Activated CD8-positive, alpha-beta memory T cell treated with anti-CD3 and anti-CD28 coated beads for 1 hour (primary cell): ENCODE measurements around the gene PRXL2B.
"Not testable (repeated sequence)": the region's sequence is repeated elsewhere in the genome, so short reads cannot be mapped to it uniquely, and the experiment has no call there.

Source experiments
- DNase-seq, 2 donors: peaks; one replicate each; pipeline ENCODE4 v3.0.0-alpha.2; 2020; ENCODE audit warnings: low read depth in 1 of 2; ENCODE audit errors: extremely low read depth in 1 of 2

Gene PRXL2B

DNA sequence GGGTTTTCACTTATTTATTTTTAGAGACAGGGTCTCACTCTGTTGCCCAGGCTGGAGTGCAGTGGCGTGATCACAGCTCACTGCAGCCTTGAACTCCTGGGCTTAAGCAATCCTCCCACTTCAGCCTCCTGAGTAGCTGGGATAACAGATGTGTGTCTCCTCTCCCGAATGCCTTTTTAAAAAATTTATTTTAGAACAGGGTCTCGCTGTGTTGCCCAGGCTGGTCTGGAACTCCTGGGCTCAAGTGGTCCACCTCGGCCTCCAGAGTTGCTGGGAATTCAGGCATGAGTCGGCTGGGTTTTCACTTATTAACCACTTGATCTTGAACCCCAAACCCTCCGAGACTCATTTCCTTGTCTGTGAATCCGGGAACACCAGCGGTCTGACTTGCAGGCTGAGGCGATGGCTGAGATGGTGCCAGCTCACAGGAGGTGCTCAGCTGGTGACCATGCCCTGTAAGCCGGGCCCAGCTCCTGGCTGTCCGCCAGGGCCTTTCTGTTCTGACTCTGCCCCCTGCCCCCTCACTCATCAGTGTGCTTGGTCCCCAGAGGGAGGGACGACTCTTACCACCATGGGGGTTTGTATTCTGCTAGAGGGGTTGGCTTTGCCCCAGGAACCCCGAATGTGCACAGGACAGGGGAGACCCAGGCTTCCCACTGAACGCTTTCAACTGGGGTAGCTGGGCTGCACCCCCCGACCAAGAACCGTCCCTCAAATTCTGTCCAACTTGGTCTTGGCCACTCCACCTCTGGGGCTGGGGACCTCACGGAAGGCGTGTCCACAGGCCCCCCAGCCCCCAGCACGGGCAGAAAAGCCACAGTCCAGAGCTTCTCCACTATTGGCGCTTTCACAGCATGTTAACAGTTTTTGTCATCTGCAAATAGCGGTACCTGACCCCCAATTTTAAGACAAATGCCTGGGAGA lies 23.7 kb downstream of the PRXL2B start:
- no peak for DNase-seq

DNA sequence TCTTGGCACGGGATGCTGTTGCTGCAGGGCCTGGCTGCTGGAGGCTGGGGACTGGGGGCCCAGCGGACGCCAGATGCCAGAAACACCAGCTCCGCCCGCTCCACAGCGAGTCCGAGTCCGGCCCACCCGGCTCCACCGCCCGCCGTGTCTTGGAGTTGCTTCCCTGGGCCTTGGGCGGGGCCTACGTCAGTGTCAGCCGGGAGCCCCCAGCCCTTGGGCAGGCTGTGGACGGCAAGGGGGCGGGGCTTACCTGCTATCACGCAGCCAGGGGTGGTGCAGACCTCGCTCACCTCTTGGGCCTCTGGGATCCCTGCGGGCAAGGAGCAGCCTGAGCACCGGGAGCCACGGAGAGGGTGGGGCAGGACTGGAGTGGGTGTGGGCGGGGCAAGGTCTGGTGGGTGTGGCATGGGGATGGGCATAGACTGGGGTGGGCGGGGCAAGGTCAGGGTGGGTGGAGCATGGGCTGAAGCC lies 24.5 kb downstream of the PRXL2B start:
- DNase-seq = no peak

DNA sequence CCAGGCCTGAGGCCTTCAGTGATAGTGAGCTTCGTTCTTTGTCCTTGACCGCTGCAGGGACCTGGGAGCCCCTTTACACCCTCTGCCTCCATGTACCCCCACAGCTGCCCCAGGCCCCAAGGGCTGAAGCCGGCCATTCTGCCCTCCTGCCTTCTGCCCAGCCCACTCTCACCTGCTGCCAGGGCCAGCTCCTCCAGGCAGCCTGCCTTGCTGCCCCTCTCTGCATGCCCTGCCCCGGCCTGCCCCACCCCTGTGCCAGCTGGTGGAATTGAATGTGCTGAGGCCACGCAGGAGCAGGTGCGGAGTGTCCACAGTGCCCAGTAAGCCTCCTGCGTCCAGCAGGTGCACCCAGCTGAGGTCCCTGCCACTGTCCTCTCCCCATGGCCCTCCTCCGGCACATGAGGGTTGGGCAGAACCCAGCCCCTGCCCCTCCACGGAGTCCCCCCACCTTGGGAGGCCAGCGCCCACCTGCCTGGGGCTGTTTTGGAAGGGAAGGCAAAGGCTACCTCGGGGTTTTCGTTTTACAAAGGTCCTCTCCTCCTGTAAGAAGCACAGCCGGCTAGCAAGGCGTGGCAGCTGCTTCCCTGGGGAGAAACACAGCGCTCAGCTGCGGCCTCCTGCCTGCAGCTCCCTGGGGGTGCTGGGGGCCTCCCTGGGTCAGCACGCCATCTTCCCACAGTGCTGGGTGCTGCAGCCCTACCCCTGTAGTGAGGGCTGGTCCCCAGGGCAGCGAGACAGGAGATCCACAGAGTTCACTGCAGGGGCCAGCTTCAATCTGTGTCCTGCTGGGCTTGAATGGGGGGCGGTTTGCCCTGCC lies 25.3 kb downstream of the PRXL2B start:
- no peak for DNase-seq

DNA sequence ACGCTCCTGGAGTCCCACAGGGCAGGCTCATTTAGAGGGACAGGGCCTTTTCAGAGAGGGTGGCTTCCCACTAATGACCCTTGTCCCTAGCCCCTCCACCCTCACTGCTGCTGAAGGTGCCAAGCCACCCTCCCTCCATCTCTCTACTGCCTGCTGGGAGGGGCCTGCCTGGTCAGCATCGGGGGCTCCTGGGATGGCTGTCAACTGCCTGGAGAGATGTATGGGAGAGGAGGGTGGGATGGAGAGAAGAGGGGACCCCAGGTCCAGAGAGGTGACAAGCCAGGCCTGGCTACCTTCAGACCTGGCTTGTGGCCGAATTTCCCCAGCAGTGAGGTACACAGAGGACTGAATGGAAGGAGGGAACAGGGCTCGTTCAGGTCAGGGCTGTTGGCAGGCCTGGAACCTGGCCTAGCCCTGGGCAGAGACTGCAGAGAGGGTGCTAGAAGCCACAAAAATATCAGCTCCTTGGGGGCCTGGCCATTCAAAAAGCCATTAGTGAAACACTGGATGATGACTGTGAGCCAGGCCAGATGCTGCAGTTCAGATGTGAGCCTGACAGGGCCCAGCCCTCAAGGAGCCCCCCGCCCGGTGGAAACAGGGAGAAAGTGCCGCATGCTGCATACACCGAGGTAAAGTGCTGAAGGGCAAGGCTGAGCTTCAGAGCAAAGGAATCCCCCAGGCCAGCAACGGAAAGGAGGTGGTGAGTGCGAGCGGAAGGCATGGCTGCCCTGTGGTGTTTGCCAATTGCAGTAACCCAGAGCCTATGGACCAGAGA lies 26.2 kb downstream of the PRXL2B start:
- no peak for DNase-seq

DNA sequence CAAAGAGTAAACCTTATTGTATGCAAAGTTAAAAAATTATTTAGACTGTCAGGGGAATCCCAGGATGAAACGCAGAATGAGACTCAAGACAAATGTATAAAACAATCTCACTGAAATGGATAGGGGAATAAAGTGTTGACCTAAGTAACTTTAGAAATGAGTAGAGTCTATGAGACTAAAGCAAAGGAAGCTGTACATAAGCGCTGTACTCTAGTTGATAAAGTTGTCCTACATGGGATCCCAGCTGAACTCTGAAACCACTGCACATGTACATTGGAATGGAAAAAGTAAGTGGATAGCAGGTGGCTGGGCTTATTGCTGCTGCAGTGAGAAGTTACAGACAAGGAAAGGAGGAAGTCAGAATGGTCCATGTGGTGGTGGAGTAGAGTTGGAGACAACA lies 27.6 kb downstream of the PRXL2B start:
- DNase-seq = no peak

DNA sequence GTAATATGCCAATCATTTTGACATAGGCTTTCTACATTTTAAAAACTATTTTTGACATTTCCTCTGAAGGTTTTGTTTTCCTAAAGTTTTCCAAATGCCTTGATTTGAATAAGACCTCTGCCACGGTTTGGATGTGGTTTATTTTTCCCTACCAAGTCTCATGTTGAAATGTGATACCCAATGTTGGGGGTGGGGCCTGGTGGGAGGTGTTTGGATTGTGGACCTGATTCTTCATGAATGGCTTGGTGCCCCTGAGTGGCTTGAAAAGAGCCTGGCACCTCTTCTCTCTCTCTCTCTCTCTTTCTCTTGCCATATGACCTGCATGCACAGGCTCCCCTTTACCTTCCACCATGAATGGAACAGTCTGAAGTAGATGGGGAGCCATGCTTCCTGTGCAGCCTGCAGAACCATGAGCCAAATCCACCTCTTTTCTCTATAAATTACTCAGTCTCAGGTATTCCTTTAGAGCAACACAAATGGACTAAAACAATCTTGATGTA lies 31.4 kb downstream of the PRXL2B start:
- no peak for DNase-seq

DNA sequence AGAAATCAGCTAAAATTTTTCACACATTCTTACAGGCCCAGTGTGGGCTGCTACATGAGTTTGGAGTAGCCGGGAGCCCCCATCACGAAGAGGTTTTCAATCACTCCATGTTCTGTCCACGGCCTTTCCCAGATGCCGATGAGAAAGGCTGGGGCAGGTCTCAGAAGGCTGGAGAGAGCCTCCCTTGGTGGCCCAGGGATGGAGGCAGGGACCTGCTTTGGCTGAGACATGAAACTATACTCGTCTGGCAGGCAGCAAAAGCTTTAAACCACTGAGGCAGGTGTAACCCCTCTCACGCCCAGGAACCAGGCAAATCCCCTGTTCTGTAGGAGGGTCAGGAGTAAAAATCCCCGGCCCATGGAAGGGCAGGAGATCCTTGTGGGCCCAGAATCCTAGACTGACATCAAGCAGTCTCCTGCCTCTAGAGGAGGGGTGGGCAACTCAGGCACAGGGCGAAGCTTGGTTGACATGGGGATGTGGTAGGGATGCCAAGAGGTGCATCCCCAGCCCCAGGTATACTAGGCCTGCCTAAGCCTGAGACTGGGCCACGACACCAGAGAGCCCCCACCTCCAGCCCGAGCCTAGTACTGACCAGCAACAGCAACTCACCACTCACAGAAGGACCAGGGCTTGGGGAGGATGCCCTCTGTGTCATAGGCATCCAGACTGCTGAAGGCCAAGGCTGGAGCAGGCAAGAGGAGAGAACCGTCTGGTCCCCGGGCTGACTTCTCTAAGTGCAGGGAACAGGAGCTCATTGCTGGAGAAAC lies 37.2 kb downstream of the PRXL2B start:
- no peak for DNase-seq

DNA sequence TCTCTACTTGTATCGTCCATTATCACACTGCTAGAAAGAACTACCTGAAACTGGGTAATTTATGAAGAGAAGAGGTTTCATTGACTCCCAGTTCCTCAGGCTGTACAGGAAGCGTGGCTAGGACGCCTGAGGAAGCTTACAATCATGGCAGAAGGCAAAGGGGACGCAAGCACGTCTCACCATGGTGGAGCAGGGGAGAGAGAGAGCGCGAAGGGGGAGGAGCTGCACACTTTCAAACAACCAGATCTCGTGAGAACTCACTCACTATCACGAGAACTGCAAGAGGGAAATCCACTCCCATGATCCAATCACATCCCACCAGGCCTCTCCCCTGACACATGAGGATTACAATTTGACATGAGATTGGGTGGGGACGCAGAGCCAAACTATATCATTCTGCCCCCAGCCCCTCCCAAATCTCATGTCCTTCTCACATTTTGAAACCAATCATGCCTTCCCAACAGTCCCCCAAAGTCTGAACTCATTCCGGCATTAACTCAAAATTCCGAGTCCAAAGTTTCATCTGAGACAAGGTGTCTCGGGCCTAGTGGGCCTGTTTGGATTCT lies 38.2 kb downstream of the PRXL2B start:
- no peak for DNase-seq

DNA sequence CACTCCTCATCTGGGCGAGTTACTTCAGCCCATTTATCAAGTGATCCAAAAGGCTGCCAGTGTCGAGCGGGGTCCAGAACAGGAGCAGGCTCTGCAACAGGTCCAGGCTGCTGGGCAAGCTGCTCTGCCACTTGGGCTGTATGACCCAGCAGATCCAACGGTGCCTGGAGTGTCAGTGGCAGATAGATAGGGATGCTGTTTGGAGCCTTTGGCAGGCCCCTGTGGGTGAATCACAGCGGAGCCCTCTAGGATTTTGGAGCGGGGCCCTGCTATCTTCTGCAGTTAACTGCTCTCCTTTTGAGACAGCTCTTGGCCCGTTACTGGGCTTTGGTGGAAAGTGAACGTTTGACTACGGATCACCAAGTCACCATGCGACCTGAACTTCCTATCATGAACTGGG lies 38.7 kb downstream of the PRXL2B start:
- DNase-seq = no peak

DNA sequence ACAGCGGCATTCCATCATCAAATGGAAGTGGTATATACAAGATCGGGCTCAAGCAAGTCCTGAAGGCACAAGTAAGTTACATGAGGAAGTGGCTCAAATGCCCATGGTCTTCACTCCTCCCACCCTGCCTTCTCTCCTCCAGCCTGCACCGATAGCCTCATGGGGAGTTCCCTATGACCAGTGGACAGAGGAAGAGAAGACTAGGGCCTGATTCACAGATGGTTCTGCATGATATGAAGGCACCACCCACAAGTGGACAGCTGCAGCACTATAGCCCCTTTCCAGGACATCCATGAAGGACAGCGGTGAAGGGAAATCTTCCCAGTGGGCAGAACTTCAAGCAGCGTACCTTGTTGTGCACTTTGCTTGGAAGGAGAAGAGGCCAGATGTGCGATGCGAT lies 39.2 kb downstream of the PRXL2B start:
- DNase-seq = not testable (repeated sequence)

DNA sequence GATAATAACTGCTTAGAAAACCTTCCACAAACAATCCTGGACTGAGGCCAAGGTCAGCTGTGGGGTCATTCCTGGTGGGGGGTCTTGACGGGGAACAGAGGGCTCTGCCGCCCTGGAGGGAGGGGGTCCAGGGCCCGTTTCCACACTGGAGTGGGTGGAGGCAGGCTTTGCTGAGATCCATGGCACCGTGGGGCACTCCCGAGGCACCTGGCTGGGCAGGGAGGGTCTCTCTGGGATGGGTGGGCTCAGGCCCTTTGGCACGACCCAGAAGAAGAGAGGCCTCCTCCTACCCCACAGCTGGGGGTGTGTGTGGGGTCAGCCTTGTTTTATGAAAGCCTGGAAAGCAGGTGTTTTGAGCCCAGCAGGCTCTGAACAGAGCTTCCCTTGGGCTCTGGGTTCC lies 41.2 kb downstream of the PRXL2B start:
- no peak for DNase-seq

DNA sequence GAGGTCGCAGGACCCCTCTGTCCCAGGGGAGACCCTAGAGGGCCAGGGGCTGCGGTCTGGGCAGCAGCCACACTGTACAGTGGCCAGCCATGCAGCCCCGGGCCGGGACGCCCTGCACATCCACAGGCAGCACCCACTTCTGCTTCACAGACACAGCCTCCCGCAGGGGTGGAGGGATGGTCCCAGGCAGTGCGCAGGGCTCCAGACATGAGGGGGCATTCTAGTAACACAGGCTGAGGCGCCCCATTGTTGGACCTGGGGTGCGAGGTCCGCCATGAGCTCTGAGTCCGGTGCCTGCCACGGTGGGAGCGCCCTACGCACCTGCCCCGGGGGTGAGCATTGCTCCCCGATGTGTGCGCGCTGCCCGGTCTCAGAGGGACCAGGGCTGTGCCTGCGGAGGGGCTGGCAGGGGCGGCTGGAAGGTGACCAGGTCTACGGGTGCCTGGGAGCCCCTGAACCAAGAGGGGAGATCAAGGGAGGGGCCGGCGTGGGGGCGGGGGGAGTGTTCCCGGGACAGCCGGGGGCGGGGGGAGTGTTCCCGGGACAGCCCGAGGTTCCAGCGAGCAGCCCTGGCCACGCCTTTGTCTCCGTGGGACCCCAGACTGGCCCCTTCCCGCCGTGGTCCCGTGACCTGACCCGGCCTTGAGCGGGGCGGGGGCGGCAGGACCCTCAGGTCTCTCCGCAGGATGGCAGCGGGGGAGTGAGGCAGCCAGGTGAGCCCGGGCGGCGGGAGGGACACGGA lies 41.8 kb downstream of the PRXL2B start:
- no peak for DNase-seq

DNA sequence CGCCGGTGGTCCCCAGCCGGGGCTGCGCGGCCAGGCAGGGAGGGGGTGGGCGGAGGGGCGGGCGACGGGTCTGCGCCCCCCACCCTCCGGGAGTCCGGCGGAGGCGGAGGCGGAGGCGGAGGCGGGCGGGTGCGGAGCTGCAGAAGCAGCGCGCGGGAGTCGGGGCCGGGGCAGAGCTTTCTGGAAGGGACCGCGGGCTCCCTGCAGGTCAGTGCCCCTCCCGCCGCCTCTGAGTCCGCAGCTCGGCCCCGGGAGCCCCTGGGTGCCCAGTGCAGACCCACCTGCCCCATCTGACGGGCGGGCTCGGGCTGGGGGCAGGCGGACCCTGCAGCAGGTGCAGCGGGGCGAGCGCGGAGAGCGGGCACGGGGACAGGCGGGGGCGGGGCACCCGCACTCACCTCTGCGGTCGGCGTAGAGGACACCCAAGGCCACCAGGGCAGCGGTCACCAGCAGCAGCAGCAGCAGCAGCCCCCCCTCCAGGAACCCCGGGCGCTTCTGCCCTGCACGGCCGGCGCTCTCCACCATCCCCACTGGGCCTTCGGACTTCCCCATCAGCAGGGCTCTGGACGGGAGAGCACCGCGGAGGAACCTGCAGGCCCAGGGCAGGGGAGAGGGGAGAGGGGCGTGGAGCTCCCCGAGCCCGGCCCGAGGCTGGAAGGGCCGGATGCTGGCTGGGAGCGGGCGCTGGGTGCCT lies 42.5 kb downstream of the PRXL2B start:
- DNase-seq = no peak

DNA sequence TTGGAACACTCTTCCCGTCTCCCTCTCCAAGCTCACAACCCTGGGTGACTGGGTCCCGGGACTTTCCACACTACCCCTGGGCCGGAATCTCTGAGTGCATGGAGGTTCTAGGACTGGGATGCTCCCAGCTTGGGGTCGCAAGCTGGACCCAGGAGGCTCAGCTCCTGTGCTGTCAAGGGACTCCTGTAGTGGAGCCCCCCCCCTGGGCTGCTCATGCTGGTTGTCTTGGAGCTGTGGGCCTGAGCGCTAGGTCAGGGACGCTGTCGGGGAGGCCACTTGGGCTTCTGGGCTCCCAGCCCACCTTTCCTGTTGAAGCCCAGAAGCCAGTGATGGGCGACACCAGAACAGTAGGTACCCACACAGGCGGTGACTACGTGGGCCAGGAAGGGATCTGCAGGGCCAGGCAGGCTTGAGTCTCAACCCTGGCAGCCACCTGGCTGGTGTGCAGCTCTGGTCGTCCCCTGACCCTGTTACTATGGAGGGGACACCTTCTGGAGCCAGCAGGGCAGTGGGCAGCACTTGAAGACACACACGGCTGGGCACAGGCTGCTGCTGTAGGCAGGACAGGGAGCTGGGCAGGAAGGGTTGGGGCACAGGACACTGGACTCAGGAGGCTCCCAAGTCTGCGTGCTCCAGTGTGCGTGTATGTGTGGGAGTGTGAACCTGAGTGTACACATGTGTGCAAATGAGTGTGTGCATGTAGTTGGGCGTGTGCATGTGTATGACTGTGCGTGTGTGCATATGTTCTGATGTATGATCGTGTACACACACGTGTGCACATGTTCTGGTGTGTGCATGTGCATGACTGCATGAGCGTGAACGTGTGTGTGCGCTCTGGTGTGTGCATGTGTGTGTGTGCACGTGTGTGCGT lies 43.3 kb downstream of the PRXL2B start:
- no peak for DNase-seq

DNA sequence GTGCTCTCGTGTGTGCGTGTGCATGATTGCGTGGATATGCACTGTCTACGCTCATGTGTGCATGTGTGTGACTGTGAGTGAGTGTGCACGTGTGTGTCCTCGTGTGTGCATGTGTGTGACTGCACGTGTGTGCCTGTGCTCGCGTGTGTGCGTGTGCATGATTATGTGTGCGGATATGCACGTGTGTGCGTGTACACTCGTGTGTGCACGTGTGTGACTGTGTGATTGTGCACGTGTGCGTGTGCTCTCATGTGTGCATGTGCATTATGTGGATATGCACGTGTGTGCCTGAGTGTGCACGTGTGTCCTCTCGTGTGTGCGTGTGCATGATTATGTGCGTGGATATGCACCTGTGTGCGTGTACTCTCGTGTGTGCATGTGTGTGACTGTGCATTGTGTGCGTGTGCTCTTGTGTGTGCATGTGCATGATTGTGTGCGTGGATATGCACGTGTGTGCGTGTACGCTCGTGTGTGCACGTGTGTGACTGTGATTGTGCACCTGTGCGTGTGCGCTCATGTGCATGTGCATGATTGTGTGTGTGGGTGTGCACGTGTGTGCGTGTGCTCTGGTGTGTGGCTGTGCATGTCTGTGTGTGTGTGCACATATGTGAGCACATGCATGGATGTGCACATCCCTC lies 44.0 kb downstream of the PRXL2B start:
- no peak for DNase-seq

DNA sequence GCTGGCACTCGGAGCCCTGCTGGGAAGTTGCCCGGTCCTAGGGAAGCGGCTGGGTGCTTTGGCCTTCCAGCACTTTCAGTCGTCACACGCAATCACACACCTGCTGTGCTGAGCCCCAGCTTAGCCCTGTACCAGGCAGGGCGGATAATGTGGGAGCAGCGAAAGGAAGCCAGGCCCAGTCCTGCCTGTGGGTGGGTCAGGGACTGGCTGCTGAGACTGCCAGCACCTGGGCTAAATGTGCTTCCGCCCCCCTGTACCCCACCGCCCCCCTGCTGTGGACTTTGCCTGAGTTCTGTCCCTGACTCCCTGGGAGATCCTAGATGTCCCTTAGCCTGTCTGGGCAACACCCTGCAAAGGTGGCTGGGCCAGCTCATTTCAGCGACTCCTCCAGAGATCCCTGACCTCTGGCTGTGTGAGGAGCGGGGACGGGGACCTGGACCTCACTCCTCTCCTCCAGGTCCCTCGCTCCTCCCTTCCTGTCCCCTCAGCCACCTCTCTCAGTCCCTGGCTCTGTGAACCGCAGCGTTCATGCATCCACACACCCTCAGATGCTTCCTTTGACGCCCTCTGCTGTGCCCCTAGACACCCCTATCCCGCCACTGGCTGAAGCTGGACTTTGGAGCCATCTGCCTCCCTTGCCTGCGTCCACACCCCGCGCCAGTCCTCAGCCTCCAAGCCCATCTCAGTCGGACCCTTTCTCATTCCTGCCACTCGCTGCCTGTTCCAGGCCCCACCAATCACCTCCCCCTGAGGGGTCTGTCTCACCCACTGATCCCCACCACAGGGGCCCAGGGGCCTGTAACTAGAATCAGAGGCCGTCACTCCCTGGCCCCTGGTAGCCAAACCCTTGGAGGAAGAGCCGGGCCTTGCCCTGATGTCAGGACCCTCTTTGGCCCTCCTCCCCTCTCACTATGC lies 44.8 kb downstream of the PRXL2B start:
- no peak for DNase-seq
